Activated CD8-positive, alpha-beta T cell treated with anti-CD3 and anti-CD28 coated beads, Interleukin-2, amount 10 ng/mL, durations not matched to agents 7 days and 5 days (primary cell): ENCODE measurements around the gene KITLG. TPM values are rescaled to one million over a fixed set of nuclear protein-coding genes. Genes with fewer than 3 reads are reported as not detected.

ENCODE experiments used
- ATAC-seq: fragments of 150-1000 bp; cut with Tn5 transposase; one replicate; pipeline ENCODE4 v1.10.0; 2021; ENCODE audit warnings: moderate library complexity
- CTCF ChIA-PET: fragments of 350-600 bp; sonication (Branson Sonifier 250); formaldehyde crosslinking; loops from one replicate; lab custom pipeline; 2021; ENCODE audit warnings: antibody characterized with exemption; lab: Charles Lee
- POLR2A ChIA-PET: fragments of 350-600 bp; sonication (Branson Sonifier 250); formaldehyde crosslinking; loops from one replicate; lab custom pipeline; 2021; ENCODE audit warnings: antibody characterized with exemption; lab: Charles Lee
- DNase-seq: peaks from one replicate; pipeline ENCODE4 v3.0.0-alpha.2; 2020
- H3K27ac Mint-ChIP-seq: one replicate; pipeline ENCODE4 v1.8.0; 2021; ENCODE audit warnings: mild to moderate bottlenecking, mixed read lengths
- H3K27me3 Mint-ChIP-seq: one replicate; pipeline ENCODE4 v1.8.0; 2021; ENCODE audit warnings: low read depth, mixed read lengths
- H3K36me3 Mint-ChIP-seq: one replicate; pipeline ENCODE4 v1.8.0; 2021; ENCODE audit warnings: low read depth, mixed read lengths
- H3K4me1 Mint-ChIP-seq: one replicate; pipeline ENCODE4 v1.8.0; 2021; ENCODE audit warnings: low read depth, mixed read lengths
- H3K4me3 Mint-ChIP-seq: one replicate; pipeline ENCODE4 v1.8.0; 2021; ENCODE audit warnings: mild to moderate bottlenecking, mixed read lengths
- H3K9me3 Mint-ChIP-seq: one replicate; pipeline ENCODE4 v1.8.0; 2022; ENCODE audit warnings: mixed read lengths; ENCODE audit not compliant: insufficient read depth
- total RNA-seq, 2 experiments: library from RNA; stranded (reverse); gene quantifications; one replicate each; pipeline ENCODE4 v1.2.3, GENCODE V29; 2021

KITLG gene
- total RNA-seq, 2 experiments from 2014 or later: not detected

- peaks cover 21% of the 10 kb centered on the region for H3K27me3 Mint-ChIP-seq
- ATAC-seq (no peak), DNase-seq (no peak)
- no peaks in the 10 kb centered on the region for H3K4me1 Mint-ChIP-seq
- H3K9me3 Mint-ChIP-seq: no peaks in the 10 kb centered on the region
- H3K27ac Mint-ChIP-seq: no peak overlapping the region
- POLR2A ChIA-PET: no interaction called here
- no peak overlapping the region for H3K4me3 Mint-ChIP-seq
- H3K36me3 Mint-ChIP-seq: no peaks in the 10 kb centered on the region
- CTCF ChIA-PET: no interaction called here
These were observed 6.0 kb downstream of the KITLG start for GRCh38 chr12:88574278-88574677.

- Mint-ChIP-seq H3K27ac (no peak overlapping the region), H3K36me3 (no peaks in the 10 kb centered on the region), H3K9me3 (no peaks in the 10 kb centered on the region), H3K27me3 (peaks cover 15% of the 10 kb centered on the region), H3K4me1 (no peaks in the 10 kb centered on the region), H3K4me3 (no peak overlapping the region)
- ChIA-PET CTCF (no interaction called here), POLR2A (no interaction called here)
- DNase-seq (no peak), ATAC-seq (no peak)
These were observed 6.7 kb downstream of the KITLG start for GRCh38 chr12:88573583-88573982.

DNA sequence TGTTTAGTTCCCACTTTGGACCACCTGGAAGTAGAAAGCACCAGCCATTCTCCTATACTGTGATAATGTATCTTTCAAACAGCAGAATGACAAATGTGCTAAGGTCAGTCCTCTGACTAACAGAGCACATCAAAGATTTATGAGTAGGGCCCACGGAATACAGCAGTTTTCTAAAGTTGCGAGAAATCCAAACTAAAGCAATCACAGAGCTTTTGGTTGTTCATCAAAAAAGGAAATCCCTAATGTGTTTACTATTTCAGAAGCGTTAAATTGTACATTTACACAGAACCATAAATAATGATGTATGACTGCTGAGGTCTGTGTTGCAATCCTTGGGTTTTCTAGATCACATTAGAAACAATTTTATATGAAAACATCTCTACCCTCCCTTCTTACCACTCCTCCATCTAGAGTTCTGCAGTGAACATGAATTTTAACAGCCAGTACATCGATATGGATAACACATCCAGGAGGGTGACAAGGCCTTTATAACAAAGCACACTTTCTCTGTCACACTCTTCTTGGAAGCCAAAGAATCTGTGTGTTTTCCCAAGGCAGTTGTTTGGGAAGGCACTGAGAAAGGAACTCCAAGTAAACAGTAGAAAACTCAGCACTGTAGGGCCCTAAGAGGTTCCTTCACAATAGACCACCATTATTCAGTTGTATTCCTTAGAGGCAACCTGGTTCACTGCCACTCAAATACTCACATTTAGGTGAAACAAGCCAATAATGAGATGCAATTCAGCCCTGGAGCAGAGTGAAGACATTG is 7.3 kb downstream of the KITLG start:
- CTCF ChIA-PET: no interaction called here
- H3K27me3 Mint-ChIP-seq: peaks cover 9% of the 10 kb centered on the region
- POLR2A ChIA-PET: no interaction called here
- H3K27ac Mint-ChIP-seq: no peak overlapping the region
- H3K9me3 Mint-ChIP-seq: no peaks in the 10 kb centered on the region
- H3K36me3 Mint-ChIP-seq: no peaks in the 10 kb centered on the region
- no peak overlapping the region for H3K4me3 Mint-ChIP-seq
- DNase-seq: no peak
- ATAC-seq: no peak
- no peaks in the 10 kb centered on the region for H3K4me1 Mint-ChIP-seq

GRCh38 chr12:88571543-88571942 is 8.7 kb downstream of the KITLG start:
- ChIA-PET POLR2A (no interaction called here), CTCF (no interaction called here)
- H3K4me1 Mint-ChIP-seq: no peaks in the 10 kb centered on the region
- H3K4me3 Mint-ChIP-seq: no peak overlapping the region
- no peak overlapping the region for H3K27ac Mint-ChIP-seq
- no peaks in the 10 kb centered on the region for H3K9me3 Mint-ChIP-seq
- H3K27me3 Mint-ChIP-seq: peaks cover 2% of the 10 kb centered on the region
- H3K36me3 Mint-ChIP-seq: no peaks in the 10 kb centered on the region
- no peak for DNase-seq
- no peak for ATAC-seq

DNA sequence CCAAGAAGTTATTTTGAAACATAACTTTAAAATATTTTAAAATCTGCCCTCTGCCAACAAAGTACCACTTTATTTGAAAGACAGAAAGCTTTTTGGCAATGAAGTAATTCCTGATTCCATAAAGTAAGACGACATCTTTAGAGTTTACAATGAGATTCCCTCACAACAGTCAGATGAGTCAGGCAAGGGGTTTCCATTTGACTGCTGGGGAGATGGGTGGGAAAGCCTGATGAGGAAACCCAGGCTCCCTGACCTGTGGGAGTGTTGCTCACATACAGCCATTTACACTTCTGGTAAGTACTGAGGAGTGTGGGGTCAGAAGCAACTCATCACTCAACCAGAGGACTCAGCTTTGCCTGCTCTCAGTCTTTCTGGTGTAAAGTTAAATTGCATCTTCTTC is 10.2 kb downstream of the KITLG start:
- Mint-ChIP-seq H3K4me1 (no peaks in the 10 kb centered on the region), H3K36me3 (no peaks in the 10 kb centered on the region), H3K9me3 (no peaks in the 10 kb centered on the region), H3K27me3 (peaks cover 2% of the 10 kb centered on the region), H3K4me3 (no peak overlapping the region), H3K27ac (no peak overlapping the region)
- CTCF ChIA-PET: no interaction called here
- POLR2A ChIA-PET: no interaction called here
- ATAC-seq: no peak
- no peak for DNase-seq

DNA sequence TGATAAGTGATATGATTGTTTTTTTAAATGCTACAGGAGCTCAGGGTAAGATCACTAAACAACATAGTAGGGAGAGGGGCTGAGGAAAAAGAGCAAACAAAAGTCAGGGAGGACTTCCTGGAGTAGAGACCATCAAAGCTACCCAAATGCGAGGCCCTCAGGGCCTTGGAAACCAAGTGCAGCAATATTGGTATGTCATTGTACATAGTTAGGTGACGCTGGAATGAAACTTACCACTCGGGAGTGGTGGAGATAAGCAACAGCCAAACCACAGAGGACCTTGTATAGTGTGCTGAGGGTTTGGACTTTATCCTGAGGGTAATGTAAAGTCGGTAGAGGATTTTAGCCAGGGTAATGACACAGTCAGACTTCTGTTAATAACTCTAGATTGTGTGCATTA is 13.8 kb downstream of the KITLG start:
- no peak overlapping the region for H3K27ac Mint-ChIP-seq
- H3K4me1 Mint-ChIP-seq: no peaks in the 10 kb centered on the region
- no peaks in the 10 kb centered on the region for H3K9me3 Mint-ChIP-seq
- H3K4me3 Mint-ChIP-seq: no peak overlapping the region
- ATAC-seq (no peak), DNase-seq (no peak)
- POLR2A ChIA-PET: no interaction called here
- peaks cover 2% of the 10 kb centered on the region for H3K27me3 Mint-ChIP-seq
- no peaks in the 10 kb centered on the region for H3K36me3 Mint-ChIP-seq
- CTCF ChIA-PET: no interaction called here

GRCh38 chr12:88562846-88563582 is 17.3 kb downstream of the KITLG start:
- Mint-ChIP-seq H3K4me1 (no peaks in the 10 kb centered on the region), H3K27me3 (no peaks in the 10 kb centered on the region), H3K36me3 (no peaks in the 10 kb centered on the region), H3K4me3 (no peak overlapping the region), H3K9me3 (no peaks in the 10 kb centered on the region), H3K27ac (no peak overlapping the region)
- no peak for DNase-seq
- POLR2A ChIA-PET: no interaction called here
- CTCF ChIA-PET: no interaction called here
- ATAC-seq: no peak

DNA sequence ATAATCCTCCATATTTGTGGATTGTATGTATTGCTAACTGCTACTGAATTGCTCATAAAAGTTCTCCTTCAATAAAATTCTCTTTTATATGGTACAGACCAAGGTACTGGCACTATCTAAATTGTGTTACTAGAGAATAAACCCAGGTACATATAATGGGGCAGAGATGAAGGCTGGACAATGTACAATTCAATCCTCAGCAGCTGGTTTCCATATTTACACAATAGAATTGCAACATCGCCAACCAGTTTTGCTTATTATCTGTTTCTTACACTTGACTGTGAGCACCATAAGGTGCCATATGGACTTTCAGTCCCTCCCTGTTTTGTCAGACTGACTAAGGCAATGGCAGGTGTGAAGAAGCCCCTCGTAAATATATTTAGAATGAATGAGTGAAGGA is 18.1 kb downstream of the KITLG start:
- no peak overlapping the region for H3K27ac Mint-ChIP-seq
- H3K36me3 Mint-ChIP-seq: no peaks in the 10 kb centered on the region
- ChIA-PET POLR2A (no interaction called here), CTCF (no interaction called here)
- ATAC-seq (no peak), DNase-seq (no peak)
- H3K4me1 Mint-ChIP-seq: no peaks in the 10 kb centered on the region
- no peaks in the 10 kb centered on the region for H3K9me3 Mint-ChIP-seq
- H3K4me3 Mint-ChIP-seq: no peak overlapping the region
- H3K27me3 Mint-ChIP-seq: no peaks in the 10 kb centered on the region

GRCh38 chr12:88559772-88560171 is 20.5 kb downstream of the KITLG start:
- H3K36me3 Mint-ChIP-seq: no peaks in the 10 kb centered on the region
- no peak overlapping the region for H3K4me3 Mint-ChIP-seq
- no peak overlapping the region for H3K27ac Mint-ChIP-seq
- DNase-seq: no peak
- ATAC-seq: no peak
- H3K9me3 Mint-ChIP-seq: no peaks in the 10 kb centered on the region
- H3K27me3 Mint-ChIP-seq: no peaks in the 10 kb centered on the region
- ChIA-PET POLR2A (no interaction called here), CTCF (no interaction called here)
- no peaks in the 10 kb centered on the region for H3K4me1 Mint-ChIP-seq

GRCh38 chr12:88559199-88559598 is 21.1 kb downstream of the KITLG start:
- CTCF ChIA-PET: no interaction called here
- DNase-seq (no peak), ATAC-seq (no peak)
- H3K4me3 Mint-ChIP-seq: no peak overlapping the region
- H3K27ac Mint-ChIP-seq: no peak overlapping the region
- no peaks in the 10 kb centered on the region for H3K4me1 Mint-ChIP-seq
- H3K27me3 Mint-ChIP-seq: no peaks in the 10 kb centered on the region
- no peaks in the 10 kb centered on the region for H3K36me3 Mint-ChIP-seq
- POLR2A ChIA-PET: no interaction called here
- H3K9me3 Mint-ChIP-seq: no peaks in the 10 kb centered on the region

GRCh38 chr12:88558340-88558867 is 21.9 kb downstream of the KITLG start:
- DNase-seq: no peak

GRCh38 chr12:88556213-88556774 is 24.0 kb downstream of the KITLG start:
- no peaks in the 10 kb centered on the region for H3K9me3 Mint-ChIP-seq
- no peak for ATAC-seq
- ChIA-PET POLR2A (no interaction called here), CTCF (no interaction called here)
- DNase-seq: no peak
- no peak overlapping the region for H3K4me3 Mint-ChIP-seq
- no peaks in the 10 kb centered on the region for H3K36me3 Mint-ChIP-seq
- H3K27ac Mint-ChIP-seq: no peak overlapping the region
- H3K27me3 Mint-ChIP-seq: no peaks in the 10 kb centered on the region
- H3K4me1 Mint-ChIP-seq: no peaks in the 10 kb centered on the region

More at GRCh38 chr12:88558340-88558867, 21.9 kb downstream of the KITLG start:
- Mint-ChIP-seq H3K27ac (no peak overlapping the region), H3K36me3 (no peaks in the 10 kb centered on the region), H3K4me1 (no peaks in the 10 kb centered on the region), H3K9me3 (no peaks in the 10 kb centered on the region), H3K27me3 (no peaks in the 10 kb centered on the region), H3K4me3 (no peak overlapping the region)
- CTCF ChIA-PET: no interaction called here
- no peak for ATAC-seq
- POLR2A ChIA-PET: no interaction called here
